COLO668 (cell line): ENCODE measurements around the gene FKBP11.

Experiments
- DNase-seq: peaks from one replicate; lab custom pipeline; 2025; ENCODE audit not compliant: unreplicated experiment; lab: John Stamatoyannopoulos, UW

Gene FKBP11

DNA sequence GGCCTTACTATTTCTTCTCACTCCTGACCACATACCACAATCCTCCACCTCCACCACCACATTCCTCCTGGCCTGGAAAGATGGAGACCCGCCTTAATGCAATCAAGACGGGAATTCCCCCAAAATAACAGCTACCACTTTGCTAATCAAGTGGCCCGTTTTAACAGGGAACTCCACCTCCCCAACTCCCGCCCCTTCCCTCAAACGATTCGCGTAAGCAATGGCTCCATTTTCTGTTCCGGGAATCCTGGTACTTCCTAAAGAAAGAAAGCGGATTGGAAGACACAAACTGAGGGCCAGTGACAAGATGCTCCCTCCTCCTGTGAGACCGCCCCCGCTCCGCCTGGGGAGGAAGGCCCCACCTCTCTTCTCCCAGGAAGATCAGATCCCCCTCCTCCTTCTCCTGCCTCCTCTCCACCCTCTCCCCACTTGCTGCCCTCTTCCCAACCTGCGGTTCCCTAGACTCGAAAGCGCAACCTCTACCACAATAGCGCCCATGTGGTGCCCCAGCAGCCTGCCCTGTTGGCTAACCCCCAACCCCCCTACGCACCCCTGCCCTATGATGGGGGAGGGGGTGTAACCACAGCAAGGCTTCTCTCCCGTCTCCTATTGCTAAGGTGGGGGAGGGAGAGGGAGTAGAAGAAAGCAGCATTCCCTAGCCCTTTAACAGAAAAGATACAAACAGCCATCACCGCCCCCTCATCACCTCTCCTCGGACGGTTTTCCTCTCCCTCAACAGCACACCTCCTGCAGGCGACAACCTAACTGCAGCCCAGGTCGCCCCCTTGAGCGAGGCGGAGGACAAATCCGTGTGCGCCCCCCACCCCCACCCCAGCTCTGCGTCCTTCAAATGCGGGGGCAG is 31.2 kb upstream of the FKBP11 start:
- DNase-seq, result peak; percentile 37

DNA sequence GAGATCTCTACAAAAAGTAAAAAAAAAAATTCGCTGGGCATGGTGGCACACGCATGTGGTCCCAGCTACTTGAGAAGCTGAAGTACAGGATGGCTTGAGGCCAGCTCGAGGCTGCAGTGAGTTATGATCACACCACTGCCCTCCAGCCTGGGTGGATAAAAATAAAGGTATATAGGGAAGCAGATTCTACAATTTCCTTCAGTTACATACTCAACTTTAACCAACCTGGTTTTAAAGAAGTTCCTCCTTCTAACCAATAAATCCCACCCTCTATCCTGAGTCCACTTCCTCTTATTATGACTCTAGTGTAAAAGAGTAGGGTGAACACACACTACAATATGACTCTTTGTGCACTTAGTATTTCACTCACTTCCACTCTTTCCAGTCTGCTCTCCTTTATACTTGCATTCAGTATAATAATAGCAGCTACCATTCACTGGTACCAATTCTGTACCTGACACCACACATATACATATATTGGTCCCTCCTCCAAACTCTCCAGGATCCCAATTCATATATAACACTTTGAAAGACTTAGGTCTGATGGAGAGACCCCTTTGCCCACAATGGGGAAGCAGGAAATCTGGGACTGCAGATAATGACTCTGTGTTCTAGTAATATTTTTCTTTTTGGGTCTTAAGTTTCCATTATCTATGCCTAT is 29.7 kb upstream of the FKBP11 start:
- no peak for DNase-seq

DNA sequence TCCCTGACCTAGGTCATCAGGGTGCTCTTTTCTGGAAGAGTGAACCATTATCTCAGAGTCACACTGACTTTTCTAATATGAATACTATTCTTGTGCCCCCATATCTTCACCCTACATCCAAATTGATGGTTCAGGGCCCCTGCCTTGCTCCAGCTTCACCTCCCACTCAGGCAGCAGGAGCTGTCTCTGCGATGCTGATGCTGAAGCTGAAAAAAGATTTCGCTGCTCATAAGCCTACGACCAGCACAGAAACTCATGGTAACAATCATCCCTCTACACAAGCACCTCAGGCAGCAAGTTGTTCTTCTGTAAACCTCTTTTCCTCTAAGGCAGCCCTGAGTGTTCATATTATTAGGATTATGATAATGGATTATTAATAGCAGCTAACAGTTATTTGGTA is 28.8 kb upstream of the FKBP11 start:
- DNase-seq, result no peak

DNA sequence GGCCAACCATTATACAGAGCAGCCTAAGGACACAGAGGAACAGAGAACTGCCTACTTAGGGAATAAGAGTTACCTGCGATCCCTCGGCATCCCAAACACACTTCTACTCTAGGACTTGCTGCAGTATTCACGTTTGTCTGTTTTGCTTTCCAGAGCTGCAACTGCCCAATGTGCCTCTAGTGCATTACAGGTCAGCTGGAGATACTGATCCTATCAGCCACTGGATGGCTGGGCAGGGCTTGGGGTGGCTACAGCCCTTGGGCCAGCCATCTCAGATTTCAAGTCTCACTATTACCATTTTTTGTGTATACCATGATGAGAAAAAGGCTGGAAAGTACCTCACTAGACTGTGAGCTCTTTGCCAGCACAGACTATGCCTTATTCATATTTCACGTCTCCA is 27.4 kb upstream of the FKBP11 start:
- DNase-seq, result no peak

DNA sequence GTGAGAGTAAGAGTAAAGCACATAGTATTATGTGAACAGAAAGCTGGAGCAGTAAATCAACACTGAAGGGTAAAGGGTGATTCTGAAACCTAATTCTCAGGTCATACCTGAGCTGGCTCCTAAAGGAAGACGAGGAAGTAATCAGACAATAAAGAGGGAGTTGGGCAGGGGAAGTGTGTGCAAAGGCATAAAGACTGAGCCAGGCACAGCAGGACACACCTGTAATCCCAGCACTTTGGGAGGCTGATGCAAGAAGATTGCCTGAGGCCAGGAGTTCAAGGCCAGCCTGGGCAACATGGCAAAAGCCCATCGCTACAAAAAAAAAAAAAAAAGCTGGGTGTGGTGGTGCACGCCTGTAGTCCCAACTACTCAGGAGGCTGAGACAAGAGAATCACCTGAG is 22.4 kb upstream of the FKBP11 start:
- no peak for DNase-seq

DNA sequence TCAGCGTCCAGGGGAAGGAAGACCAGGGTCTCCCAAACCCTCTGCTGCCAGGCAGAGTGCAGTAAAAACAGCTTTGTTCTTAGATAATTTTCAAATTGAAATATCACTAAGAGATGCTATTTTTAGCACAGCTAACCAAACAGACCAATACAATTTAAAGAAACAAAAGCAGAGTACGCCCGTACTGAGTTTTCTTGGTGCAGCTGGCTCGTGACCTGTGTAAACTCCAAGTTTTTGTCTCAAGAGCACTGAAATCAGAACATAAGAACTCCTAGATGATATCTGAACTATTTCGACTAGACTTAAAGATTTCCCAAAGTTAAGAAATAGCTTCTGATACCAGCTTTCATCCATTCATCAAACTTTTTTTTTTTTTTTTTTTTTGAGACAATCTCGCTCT is 21.7 kb upstream of the FKBP11 start:
- DNase-seq, result no peak

DNA sequence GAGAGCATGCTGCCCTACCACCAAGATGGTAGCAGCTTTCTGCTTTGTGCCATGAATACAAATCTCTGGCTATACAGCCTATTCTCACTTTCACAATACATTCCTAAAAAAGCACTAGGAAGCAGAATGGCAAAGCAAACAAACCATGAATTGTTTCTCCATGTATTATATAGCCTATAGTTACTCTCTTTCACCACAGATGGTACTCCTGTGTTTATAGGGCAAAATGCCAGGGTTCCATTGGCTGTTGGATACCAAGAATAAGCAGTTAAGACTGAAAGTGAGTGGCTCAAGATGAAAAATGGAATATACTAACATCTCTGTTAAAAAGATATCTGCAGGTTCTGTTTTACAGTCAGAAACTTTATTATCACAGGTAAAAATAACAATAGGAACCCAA is 20.9 kb upstream of the FKBP11 start:
- no peak for DNase-seq

DNA sequence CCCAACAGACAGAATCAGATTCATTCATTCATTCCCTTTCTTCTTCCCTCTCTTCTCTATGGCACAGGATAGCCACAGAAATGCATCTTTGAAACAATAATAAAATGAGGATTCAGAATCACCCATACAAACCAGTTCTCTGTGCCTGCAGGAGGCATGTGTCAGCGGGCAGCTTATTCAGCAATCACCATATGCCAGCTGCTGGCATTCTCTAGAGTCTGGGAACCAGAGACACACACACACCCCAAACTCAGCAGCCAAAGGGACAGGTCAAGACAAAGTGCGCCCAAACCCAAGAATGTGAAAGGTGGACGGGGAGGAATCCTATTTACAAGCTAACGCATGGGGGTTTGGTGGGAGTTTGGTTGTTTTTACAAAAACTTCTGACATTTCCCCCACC is 17.9 kb upstream of the FKBP11 start:
- no peak for DNase-seq

DNA sequence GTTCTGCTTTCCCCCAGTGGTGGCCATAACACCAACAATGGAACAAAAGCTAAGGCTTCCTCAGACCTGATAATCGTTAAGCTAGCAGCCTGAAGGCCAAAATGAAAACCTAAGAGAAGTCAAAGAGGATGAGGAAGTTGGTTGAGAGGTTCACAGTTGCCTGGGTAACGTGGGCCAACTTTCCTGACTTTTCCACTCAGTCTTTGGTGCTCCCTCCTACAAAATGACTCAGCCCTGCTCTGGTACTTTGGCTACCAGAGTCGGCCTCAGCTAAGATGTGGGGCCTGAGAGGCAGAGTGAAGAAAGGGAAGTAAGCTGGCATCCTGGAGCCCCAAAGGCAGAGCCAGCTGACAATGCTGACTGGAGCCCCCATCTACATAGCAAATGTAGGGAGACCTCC is 14.9 kb upstream of the FKBP11 start:
- DNase-seq, result no peak

DNA sequence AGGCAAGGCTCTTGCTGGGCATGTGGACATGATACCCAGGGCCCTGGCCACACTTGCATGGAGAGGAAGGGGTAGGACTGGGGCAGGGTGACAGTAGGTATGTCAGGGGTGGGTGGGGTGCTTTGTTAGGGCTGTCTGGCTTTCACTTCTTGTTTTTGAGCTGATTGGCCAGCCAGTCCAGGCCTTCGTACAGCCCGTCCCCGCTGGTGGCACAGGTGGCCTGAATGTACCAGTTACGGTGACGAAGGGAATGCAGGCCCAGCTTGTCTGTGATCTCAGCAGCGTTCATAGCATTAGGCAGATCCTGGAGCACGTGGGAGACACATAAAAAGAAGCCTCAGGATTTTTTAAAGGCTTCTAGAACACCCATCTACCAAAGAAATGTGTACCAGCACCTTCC is 13.5 kb upstream of the FKBP11 start:
- no peak for DNase-seq

DNA sequence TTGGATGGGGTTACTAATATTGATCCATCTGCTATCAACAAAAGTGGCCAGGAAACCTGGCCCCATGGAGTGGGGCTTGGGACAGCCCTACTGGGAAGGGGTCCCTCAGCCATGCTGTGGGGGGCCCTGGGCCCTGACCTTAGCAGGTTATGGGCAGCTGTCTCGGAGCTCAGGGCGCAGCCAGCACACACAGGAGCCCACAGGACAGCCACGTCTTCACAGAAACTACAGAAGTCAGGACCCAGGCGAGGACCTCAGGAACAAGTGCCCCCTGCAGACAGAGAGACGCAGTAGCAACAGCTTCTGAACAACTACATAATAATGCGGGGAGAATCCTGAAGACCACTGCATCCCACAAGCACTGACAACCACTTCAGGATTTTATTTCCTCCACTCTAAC is 11.9 kb upstream of the FKBP11 start:
- DNase-seq, result no peak

DNA sequence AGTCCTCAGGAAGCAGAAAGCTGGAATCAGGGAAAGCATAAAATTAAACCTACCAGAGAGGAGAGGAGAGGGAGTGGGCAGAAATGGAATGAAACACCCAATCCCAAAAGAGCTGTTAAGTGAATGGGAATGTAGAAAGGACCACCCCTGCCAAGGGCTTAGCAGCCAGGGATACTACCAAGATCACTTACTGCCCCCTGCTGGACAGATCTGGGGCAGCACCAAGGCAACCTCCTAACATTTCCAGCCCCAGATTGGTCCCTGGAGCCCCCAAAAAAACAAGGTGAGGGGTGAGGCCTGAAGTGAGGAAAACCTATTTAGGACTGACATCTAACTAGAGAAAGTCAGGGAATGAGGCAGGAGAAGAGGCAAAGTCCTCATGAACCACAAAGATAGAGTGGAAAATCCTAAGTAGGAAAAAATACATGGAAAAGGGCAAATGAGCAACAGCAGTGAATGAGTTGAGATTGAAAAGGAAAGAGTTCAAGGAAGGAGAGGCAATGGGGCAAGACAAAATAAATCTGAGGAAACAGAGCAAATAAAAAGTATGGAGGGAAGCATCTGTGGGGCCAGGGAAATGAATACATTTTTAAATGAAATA is 11.2 kb upstream of the FKBP11 start:
- DNase-seq, result peak; percentile 45

DNA sequence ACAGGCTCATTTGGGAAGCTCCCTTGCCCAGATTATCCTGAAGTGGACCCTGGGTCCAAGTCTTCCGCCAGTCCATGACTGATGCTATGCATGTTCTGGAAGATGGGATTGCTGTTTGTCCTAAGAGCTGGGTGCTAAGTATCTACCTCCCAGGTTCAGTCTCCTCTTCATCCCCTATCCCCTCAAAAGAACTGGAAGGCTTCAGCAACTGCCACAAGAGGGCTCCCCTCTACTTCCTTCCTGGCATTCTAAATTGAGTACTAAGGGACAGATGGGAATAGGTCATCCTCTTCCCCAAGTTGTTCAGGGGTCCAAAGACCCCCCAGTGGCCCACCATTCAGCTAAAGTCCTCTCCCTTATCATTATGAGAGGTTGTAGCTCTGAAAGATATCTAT is 9.0 kb upstream of the FKBP11 start:
- no peak for DNase-seq

DNA sequence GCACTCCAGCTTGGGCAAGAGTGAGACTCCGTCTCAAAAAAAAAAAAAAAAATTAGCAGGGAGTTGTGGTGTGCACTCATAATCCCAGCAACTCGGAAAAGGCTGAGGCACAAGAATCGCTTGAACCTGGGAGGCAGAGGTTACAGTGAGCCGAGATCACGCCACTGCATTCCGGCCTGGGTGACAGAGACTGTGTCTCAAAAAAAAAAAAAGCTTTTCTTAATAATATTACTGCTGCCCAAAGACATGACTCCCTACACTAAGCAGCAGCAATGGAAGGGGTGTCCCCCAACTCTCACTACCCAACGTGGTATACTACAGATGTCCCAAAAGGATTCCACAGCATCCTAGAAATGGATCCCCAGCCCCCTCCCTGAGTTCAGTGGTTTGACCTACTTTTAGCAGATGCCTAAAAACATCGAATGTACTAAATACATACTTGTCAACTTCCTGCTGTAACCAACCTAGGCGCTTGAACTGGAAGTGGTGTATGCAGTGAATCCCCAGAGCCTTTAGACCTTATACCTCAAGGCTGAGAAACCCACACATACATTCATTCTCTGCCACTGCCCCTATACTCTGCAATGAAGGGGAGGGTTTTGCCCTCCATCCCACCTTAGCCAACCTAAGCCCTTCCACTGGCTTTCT is 8.5 kb upstream of the FKBP11 start:
- DNase-seq, result no peak

DNA sequence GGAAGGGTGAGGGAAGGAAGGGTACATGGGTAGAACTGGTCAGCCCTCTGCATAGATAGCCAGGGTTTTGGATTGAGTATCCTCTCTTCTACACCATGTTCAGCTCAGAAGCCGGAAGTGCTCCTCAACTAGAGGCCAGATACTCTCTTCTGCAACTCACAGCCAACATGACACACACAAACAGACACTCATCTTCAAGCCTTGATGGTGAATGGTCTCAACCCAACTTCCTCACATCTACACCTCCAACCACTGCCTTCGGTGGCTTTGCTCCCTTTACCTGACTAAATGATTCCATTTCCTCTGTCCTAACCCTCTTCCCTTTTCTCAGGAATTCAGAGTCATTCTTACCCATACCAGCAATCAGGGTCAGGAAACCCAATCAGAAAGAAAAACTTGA is 7.6 kb upstream of the FKBP11 start:
- DNase-seq, result no peak

DNA sequence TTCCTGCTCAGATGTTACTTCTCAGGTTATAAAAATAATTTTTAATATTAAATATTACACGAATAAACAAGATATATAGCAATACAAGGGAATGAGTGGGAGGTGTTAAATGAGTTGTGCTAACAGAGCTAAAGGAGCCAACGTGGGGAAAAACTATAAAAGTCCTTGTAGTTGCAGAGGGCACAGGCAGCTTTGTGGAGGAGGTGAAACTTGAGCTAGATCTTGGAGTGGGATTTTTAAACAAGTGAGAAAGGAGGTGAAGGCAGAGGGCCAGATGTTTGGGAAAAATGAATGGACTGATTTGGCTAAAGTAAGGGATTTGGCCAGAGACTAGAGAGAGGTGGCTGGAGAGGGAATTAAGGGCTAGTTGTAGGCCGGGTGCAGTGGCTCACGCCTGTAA is 5.2 kb upstream of the FKBP11 start:
- no peak for DNase-seq

DNA sequence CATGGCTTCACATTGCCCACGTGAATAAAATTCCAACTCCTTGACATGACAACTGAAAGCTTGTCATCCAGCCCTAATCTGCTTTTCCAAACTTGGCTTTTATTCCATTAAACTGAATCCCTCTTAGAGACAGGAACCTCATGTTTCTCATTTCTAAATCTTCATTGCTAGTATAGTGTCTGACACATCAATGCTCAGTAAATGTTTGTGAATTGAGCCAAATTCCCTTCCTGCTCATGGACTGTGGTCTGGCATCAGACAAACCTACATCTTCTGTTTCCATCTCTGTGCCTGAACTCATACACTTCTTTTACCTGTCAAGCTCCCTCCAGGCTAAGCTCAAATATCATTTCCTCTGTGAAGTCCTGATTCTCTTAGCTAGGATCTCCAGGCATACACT is 4.3 kb upstream of the FKBP11 start:
- no peak for DNase-seq

DNA sequence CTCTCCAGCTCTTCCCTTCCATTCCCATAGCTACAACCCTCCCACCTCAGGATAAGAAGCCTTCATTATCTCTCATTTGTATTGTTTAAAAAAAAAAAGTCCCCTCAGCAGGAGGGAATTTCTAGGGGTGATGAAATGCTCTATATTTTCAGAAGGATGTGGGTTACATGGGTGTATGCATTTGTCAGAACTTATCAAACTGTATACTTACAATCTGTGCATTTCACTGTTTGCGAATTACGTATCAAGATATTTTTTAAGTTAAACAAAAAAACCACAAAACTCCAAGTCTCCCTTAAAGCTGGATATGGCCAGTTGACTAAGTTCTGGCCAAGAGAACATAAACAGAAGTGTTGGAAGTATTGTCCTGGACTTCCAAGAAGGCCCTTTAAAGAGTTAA is 2.0 kb upstream of the FKBP11 start:
- DNase-seq, result no peak

DNA sequence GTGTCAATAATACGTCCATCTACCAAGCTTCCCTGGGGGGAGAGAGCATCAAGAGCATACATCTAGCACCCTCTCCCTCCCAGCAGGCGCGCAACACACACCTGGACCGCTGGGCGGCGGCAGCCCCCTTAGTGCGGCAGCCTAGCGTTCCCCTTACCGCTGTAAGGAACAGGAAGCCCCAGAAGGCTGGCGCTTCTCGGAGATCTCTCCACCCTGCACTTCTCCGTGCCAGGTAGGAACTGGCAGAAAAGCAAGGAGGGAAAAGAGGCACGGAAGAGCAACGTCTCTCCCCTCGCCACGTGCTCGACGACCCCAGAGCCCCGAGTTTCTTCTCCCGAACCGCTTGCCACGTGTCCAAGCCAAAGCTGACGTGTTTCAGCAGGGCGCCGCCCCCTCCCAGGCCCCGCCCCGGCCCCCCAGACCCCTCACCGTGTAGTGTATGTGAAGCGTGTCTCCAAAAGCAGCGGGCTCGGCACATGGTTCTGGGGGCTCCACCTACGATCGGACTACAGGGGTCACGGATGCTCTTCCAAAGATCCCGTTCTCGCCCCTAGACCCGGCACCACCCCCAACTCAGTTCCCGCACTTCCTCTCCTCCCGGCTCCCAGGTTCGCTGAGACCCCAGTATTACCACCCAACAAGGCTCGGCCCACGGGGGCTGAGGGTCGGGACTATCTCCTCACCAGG is 532 bp downstream of the FKBP11 start:
- DNase-seq, result peak; percentile 44

DNA sequence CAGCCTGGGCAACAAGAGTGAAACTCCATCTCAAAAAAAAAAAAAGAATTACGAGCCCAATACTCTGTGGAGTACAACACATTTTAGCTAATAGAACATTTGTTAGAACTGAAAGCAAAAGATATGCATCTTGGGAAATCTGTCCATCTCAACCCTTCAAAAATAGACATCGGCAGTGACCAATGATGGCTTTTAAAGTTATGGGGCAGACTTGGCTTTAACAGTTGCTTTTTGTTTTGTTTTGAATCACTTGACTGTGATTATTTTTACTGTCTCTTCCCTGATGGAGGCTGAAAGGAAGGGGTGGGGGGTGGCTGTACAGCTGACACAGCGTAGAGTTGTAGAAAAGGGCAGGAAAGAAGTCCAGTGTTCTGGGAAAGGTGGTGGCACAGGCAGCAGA is 2.2 kb downstream of the FKBP11 start:
- no peak for DNase-seq

DNA sequence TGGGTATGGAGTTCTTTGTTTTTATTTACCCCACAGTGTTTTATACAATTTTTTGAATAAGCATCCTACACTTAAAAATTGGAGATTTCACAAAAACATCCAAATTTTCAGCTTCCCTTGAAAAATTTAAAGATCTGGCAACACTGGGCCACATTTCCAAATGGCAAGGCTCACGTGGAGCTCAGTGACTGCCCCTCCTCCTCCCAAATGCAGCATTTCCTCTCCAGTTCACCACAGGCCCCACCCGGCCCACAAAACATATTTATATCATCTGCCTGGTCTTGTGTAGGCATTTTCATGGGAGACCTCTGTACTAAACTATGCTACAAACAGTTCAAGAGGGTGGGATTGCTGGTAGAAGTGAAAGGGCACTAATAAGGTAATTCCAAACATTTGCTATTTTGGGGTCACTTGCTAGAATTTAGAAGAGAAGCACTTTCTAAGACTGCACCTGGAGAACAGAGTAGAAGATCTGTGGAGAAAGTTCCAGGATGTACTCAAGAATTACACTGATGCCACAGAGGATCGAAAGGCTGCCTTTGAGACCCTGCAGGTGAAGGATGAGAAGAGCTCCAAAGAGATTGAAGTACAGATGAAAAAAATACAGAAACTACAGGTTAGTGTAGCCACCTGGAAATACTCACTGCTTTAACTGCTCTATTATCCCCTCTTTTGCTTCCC is 7.3 kb downstream of the FKBP11 start:
- no peak for DNase-seq
